Measurements from ENCODE around the gene KRT78.

The KRT78 gene

DNA sequence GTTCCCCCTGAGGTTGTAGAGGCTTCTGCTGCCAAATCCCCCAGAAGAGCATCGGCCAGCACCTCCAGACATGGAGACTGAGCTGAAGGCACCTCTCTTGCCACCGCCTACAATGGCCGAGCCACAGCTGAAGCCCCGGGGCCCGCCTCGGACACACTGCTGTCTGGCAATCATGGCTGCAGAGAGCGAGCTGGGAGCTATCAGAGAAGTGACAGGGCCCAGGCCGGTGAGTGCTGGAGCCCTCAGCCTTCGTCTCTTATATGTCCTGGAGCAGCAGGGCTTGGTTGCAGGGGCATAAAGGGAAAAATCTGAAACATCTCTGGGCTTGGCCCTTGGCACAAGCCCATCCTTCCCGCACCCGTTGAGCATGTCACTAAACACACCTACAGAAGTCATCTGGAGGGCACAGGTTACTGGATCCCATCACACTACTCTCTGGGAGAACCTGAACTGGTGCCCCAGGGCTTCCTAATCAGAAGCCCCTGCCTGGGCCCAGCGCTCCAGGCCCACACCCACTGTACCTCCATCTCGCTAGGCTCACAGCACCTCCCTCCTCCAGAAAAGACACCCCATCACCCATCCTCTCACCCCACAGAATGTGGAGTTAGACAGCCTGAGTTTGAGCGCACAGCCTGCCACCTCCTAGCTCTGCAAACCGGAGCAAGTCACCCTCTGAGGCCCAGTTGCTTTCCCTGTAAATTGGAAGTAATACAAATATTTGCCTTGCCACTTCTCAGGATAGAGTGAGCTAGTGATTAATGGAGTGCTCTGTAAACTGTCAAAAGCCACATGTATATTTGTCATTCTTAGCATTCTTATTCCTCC is 34.7 kb downstream of the KRT78 start, which contains the start of gene KRT4:
KRT4 (minus strand) TSS at position 232 of the 825 bp plus-strand sequence; CDS start at position 174, 58 bp downstream.
- TF ChIP-seq, protein P1, sequence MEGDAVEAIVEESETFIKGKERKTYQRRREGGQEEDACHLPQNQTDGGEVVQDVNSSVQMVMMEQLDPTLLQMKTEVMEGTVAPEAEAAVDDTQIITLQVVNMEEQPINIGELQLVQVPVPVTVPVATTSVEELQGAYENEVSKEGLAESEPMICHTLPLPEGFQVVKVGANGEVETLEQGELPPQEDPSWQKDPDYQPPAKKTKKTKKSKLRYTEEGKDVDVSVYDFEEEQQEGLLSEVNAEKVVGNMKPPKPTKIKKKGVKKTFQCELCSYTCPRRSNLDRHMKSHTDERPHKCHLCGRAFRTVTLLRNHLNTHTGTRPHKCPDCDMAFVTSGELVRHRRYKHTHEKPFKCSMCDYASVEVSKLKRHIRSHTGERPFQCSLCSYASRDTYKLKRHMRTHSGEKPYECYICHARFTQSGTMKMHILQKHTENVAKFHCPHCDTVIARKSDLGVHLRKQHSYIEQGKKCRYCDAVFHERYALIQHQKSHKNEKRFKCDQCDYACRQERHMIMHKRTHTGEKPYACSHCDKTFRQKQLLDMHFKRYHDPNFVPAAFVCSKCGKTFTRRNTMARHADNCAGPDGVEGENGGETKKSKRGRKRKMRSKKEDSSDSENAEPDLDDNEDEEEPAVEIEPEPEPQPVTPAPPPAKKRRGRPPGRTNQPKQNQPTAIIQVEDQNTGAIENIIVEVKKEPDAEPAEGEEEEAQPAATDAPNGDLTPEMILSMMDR (IDR thresholded peaks at IDR 0.05; ENCODE audit: low read depth, low read length), result no peak
- no peak for DNase-seq
- Histone ChIP-seq H3K4me3 (ENCODE audit: low read depth, low read length) (no peak within 1 kb of the TSS), H3K9me3 (no peaks in the 10 kb centered on the region), H3K27me3 (peaks cover 18% of the 10 kb centered on the region), H3K4me1 (no peaks in the 10 kb centered on the region), H3K36me3 (no peaks in the 10 kb centered on the region)

DNA sequence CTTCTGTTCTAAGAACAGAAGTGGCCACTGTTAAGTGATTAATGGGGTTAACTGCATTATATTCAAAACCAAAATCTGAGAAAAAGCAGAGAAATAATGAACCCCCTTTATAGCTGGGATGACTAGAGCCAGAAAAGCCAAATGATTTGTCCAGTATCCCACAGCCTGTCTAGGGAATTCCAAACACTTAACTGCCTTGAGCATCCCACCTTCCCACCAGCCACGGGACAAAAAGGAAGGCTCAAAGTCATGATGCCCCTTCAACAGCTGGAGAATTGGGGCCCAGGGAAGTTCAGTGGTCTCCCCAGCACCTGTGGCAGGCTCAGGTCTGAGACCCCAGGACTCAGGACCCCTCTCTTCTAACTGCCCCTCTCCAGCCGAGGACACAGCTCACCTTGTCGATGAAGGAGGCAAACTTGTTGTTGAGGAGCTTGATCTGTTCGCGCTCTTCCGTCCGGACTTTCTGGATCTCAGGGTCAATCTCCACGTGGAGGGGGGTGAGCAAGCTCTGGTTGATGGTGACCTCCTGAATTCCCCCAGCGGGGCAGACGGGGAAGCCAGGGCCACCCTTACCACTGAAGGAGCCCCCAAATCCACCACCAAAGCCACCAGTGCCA is 35.5 kb downstream of the KRT78 start:
- DNase-seq, result no peak
- Histone ChIP-seq H3K36me3 (no peaks in the 10 kb centered on the region), H3K4me3 (ENCODE audit: low read depth, low read length) (no peak overlapping the region), H3K9me3 (no peaks in the 10 kb centered on the region), H3K4me1 (no peaks in the 10 kb centered on the region), H3K27me3 (peaks cover 12% of the 10 kb centered on the region)
- TF ChIP-seq, protein P1 (IDR thresholded peaks at IDR 0.05; ENCODE audit: low read depth, low read length), result no peak

DNA sequence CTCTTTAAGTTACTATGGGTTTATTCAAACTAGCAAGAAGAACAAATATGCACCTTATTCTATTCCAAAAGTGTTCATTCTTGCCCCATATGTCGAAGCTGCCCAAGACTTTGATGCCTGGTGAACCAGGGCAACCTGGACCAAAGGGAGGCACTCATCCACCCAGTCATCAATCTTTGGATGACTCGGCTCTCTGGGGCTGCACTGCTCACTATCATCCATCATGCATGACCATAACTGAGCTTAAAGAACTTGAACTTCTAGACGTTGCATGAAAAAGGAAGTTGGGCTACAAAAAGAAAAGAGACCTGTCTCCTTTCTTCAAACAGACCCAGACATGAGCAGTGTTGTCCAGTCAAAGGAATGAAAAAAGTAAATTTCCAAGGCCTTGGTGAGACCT is 36.0 kb downstream of the KRT78 start:
- Histone ChIP-seq H3K4me1 (no peaks in the 10 kb centered on the region), H3K9me3 (no peaks in the 10 kb centered on the region), H3K4me3 (ENCODE audit: low read depth, low read length) (no peak overlapping the region), H3K36me3 (no peaks in the 10 kb centered on the region), H3K27me3 (peaks cover 9% of the 10 kb centered on the region)
- no peak for DNase-seq
- TF ChIP-seq, protein P1 (IDR thresholded peaks at IDR 0.05; ENCODE audit: low read depth, low read length), result no peak

DNA sequence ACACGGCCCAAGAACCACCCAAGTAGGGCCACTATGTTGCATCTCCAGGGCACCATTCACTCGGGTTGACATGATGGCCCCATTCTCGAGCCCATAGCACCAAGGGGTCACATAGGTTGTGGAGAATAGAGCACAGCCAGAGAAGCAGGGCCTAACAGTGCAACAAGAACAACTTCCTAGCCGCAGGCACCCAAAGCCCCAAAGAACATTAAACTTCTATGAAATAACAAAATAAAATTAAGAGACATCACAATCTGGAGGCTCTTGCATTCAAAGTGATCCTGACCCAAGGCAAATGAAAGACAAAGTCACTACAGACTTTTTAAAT is 36.8 kb downstream of the KRT78 start:
- peaks cover 7% of the 10 kb centered on the region for H3K27me3 ChIP-seq
- TF ChIP-seq, protein P1 (IDR thresholded peaks at IDR 0.05; ENCODE audit: low read depth, low read length), result no peak
- no peaks in the 10 kb centered on the region for H3K9me3 ChIP-seq
- DNase-seq, result no peak
- no peaks in the 10 kb centered on the region for H3K4me1 ChIP-seq
- H3K36me3 ChIP-seq, result no peaks in the 10 kb centered on the region
- no peak overlapping the region for H3K4me3 ChIP-seq (ENCODE audit: low read depth, low read length)

DNA sequence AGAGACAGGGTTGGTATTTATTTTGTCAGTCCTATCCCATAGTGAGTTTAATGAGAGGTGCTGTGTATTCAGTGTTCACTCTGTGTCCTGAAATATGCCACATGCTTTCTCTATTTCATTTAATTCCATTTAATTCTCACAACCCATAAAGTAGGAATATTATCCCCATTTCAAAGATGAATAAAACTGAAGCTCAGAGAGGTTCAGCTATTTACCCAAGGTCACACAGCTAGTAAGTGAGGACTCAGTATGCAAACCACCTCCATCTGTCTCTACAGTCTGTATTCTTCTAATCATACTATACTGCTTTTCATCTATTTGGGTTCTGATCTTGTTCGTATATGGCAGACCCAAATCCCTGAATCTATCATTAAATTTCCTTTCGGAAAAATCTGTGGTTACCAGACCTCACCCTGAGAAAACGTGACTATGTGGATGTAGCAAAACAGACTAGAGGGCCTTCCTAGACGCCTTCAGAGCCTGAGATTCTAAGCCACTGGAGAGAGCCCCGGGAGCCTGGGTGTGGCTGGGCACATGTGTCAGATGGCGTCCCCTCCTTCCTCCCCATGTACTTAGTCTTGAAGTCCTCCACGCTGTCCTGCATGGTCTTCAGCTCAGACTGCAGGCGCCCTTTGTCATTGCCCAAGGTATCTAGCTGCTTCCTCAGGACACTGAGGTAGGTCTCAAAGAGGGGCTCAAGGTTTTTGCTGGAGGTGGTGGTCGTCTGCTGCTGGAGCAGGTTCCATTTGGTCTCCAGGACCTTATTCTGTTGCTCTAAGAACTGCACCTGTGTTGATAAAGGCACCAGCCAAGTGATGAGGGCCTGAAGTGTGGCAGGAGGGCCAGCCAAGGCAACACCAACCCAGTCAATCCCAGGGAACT is 37.4 kb downstream of the KRT78 start:
- no peak for DNase-seq
- H3K27me3 ChIP-seq, result peaks cover 7% of the 10 kb centered on the region
- TF ChIP-seq, protein P1 (IDR thresholded peaks at IDR 0.05; ENCODE audit: low read depth, low read length), result no peak

More for the DNA sequence above, 37.4 kb downstream of the KRT78 start:
- no peak overlapping the region for H3K4me3 ChIP-seq (ENCODE audit: low read depth, low read length)
- H3K4me1 ChIP-seq, result no peaks in the 10 kb centered on the region
- H3K36me3 ChIP-seq, result no peaks in the 10 kb centered on the region
- no peaks in the 10 kb centered on the region for H3K9me3 ChIP-seq
